HepG2 (cell line): ENCODE data around the gene TRERF1. TPM values are rescaled to one million over a fixed set of nuclear protein-coding genes. Genes with fewer than 3 reads are reported as not detected.

ENCODE experiments used
- ATAC-seq: fragments of 200-7000 bp; cut with Tn5 transposase; 3 replicates; pipeline ENCODE4 v1.9.1; 2020; ENCODE audit warnings: mild to moderate bottlenecking, moderate library complexity
- BruUV-seq: library from RNA; stranded (reverse); fragments of 400-500 nt; replicated peaks from 2 replicates; lab custom pipeline; 2021; lab: Mats Ljungman, UMichigan
- CTCF ChIA-PET: fragments of 300-600 bp; formaldehyde crosslinking; extraction: SDS; loops from one replicate; lab custom pipeline; 2021; ENCODE audit warnings: low total read pairs, inconsistent platforms, low intra/inter-chr PET ratio; lab: Yijun Ruan, JAX
- POLR2A ChIA-PET: fragments of 350-600 bp; sonication (Branson Sonifier 250); formaldehyde crosslinking; loops from one replicate; lab custom pipeline; 2020; ENCODE audit warnings: antibody characterized with exemption, inconsistent platforms; lab: Yijun Ruan, JAX
- DNase-seq: peaks from one replicate; pipeline ENCODE4 v3.0.0-alpha.2; 2015; ENCODE audit warnings: low spot score
- FAIRE-seq: peaks from 3 replicates; lab custom pipeline; 2011; peaks lifted over from hg19 to GRCh38; lab: Jason Lieb, UNC
- H2AFZ ChIP-seq: one replicate; pipeline ENCODE4 v1.6.1; 2011; ENCODE audit warnings: low read length, inconsistent platforms
- H3K27ac ChIP-seq: fragments of 300-600 bp; 3 replicates; pipeline ENCODE4 v1.8.0; 2011; ENCODE audit warnings: mixed run types, mild to moderate bottlenecking, mixed read lengths, low read length, inconsistent platforms; ENCODE audit not compliant: insufficient read depth; ENCODE audit errors: extremely low read length
- H3K27me3 ChIP-seq, 2 experiments: fragments of 200-600 bp in 1 of 2; 2 replicates in 1 of 2; 3 replicates in 1 of 2; pipeline versions ENCODE4 v1.6.0 to v1.8.0; 2011; ENCODE audit warnings: low read length in 2 of 2, mild to moderate bottlenecking in 2 of 2, moderate library complexity in 2 of 2, inconsistent platforms in 1 of 2; ENCODE audit not compliant: insufficient read depth in 2 of 2, control insufficient read depth in 1 of 2
- H3K36me3 ChIP-seq, 2 experiments: fragments of 200-600 bp in 1 of 2; replicated peaks in 1 of 2; 2 replicates in 1 of 2; 3 replicates in 1 of 2; pipeline versions ENCODE4 v1.5.1 to v1.8.0; 2011; ENCODE audit warnings: low read length in 2 of 2, inconsistent platforms in 1 of 2; ENCODE audit not compliant: insufficient read depth in 2 of 2, control insufficient read depth in 1 of 2
- H3K4me1 ChIP-seq: 2 replicates; pipeline ENCODE4 v1.5.1; 2012; ENCODE audit warnings: low read length, inconsistent platforms; ENCODE audit not compliant: insufficient read depth
- H3K4me2 ChIP-seq: 2 replicates; pipeline ENCODE4 v1.6.0; 2011; ENCODE audit warnings: low read depth, low read length, inconsistent platforms
- H3K4me3 ChIP-seq, 3 experiments: fragments of 200-600 bp in 1 of 3; sonication (generic), shearing (Covaris generic) in 1 of 3; replicated peaks in 1 of 3; 2 replicates each; pipeline ENCODE4 v1.5.1; 2011 to 2016; ENCODE audit warnings: low read length in 3 of 3, inconsistent platforms in 2 of 3, low read depth in 2 of 3, mild to moderate bottlenecking in 2 of 3, control low read depth in 1 of 3, mixed read lengths in 1 of 3; ENCODE audit not compliant: insufficient read depth in 1 of 3
- H3K79me2 ChIP-seq: one replicate; pipeline ENCODE4 v1.6.1; 2011; ENCODE audit warnings: low read length, inconsistent platforms; ENCODE audit not compliant: insufficient read depth
- H3K9ac ChIP-seq: 2 replicates; pipeline ENCODE4 v1.6.0; 2011; ENCODE audit warnings: mild to moderate bottlenecking, low read depth, low read length, inconsistent platforms; ENCODE audit not compliant: insufficient read depth
- H3K9me3 ChIP-seq: 2 replicates; pipeline ENCODE4 v1.5.1; 2012; ENCODE audit warnings: mild to moderate bottlenecking, low read length
- H4K20me1 ChIP-seq: 2 replicates; pipeline ENCODE4 v1.6.0; 2011; ENCODE audit warnings: inconsistent platforms, mild to moderate bottlenecking, low read length, moderate library complexity; ENCODE audit not compliant: insufficient read depth
- ARID5B ChIP-seq: IDR thresholded peaks from 2 replicates; pipeline ENCODE4 v1.4.0; 2020; ENCODE audit warnings: mild to moderate bottlenecking, missing genetic modification reagents
- ETS1 ChIP-seq: sonication (generic); formaldehyde crosslinking; IDR thresholded peaks from 2 replicates; pipeline ENCODE4 v1.4.0; 2020; ENCODE audit warnings: missing genetic modification reagents
- LBX2 ChIP-seq: sonication (generic); formaldehyde crosslinking; IDR thresholded peaks from 2 replicates; pipeline ENCODE4 v1.5.0; 2020; ENCODE audit warnings: missing genetic modification reagents, mild to moderate bottlenecking, borderline replicate concordance
- TCF12 ChIP-seq, 2 experiments: fragments of 450-650 bp in 1 of 2; sonication (generic) in 1 of 2; formaldehyde crosslinking in 1 of 2; IDR thresholded peaks; 2 replicates each; pipeline versions ENCODE4 v1.6.1 to v1.8.0; 2017 to 2022; ENCODE audit warnings: antibody characterized with exemption in 1 of 2, mild to moderate bottlenecking in 1 of 2, missing genetic modification reagents in 1 of 2, moderate library complexity in 1 of 2
- ZBED4 ChIP-seq: sonication (generic); formaldehyde crosslinking; IDR thresholded peaks from 2 replicates; pipeline ENCODE4 v1.4.0; 2020; ENCODE audit warnings: missing genetic modification reagents, borderline replicate concordance
- ZBTB1 ChIP-seq: sonication (generic); formaldehyde crosslinking; IDR thresholded peaks from 2 replicates; pipeline ENCODE4 v1.4.0; 2020; ENCODE audit warnings: missing genetic modification reagents, borderline replicate concordance
- ZC3H4 ChIP-seq: sonication (generic); formaldehyde crosslinking; IDR thresholded peaks from 2 replicates; pipeline ENCODE4 v1.4.0; 2020; ENCODE audit warnings: missing genetic modification reagents, borderline replicate concordance
- ZNF224 ChIP-seq: sonication (generic); formaldehyde crosslinking; IDR thresholded peaks from 2 replicates; pipeline ENCODE4 v1.5.0; 2020; ENCODE audit warnings: mild to moderate bottlenecking, missing genetic modification reagents
- ZNF788 ChIP-seq: sonication (generic); formaldehyde crosslinking; IDR thresholded peaks from 2 replicates; pipeline ENCODE4 v1.5.0; 2020; ENCODE audit warnings: mild to moderate bottlenecking, missing genetic modification reagents, borderline replicate concordance
- ZNF83 ChIP-seq: sonication (generic); formaldehyde crosslinking; IDR thresholded peaks from 2 replicates; pipeline ENCODE4 v1.4.0; 2020; ENCODE audit warnings: missing genetic modification reagents, mild to moderate bottlenecking, borderline replicate concordance
- WGBS: methylation state at CpG from one replicate; pipeline ENCODE4 v1.1.6; 2017; ENCODE audit warnings: low lambda C conversion rate; 5-methylcytosine and 5-hydroxymethylcytosine counted together
- in situ Hi-C: cut with HindIII; loops from 2 replicates; pipeline ENCODE4 v1.10.0; 2017; ENCODE audit warnings: low pct_unique_long_range_greater_than_20kb; ENCODE audit not compliant: extremely low pct_ligation_motif_present
- intact Hi-C: fragments of 100-400 bp; cut with micrococcal nuclease; formaldehyde crosslinking; loops from one replicate; pipeline ENCODE4 v1.10.0; 2022; ENCODE audit not compliant: unreplicated experiment
- polyA plus RNA-seq, 8 experiments: library from polyadenylated mRNA; depleted of rRNA in 3 of 8; stranded (reverse) in 7 of 8; unstranded in 1 of 8; fragments of >200 nt; fragmentation: Illumina TruSeq in 4 of 8; extraction: Trizol in 4 of 8; gene quantifications; 2 replicates each; pipeline versions ENCODE4 v1.2.1 to v1.2.3, GENCODE V29; 2011 to 2016; ENCODE audit warnings: low read depth in 4 of 8, missing spikeins in 1 of 8, mixed read lengths in 1 of 8; ENCODE audit not compliant: insufficient read depth in 1 of 8
- total RNA-seq, 5 experiments: library from RNA; depleted of rRNA; stranded (reverse); fragments of >200 nt; fragmentation: Illumina TruSeq; extraction: Trizol; gene quantifications; 2 replicates each; pipeline ENCODE4 v1.2.3, GENCODE V29; 2016; ENCODE audit warnings: low read depth in 1 of 5
- TF ChIP-seq, protein P1 (sequence below): IDR thresholded peaks from 2 replicates; pipeline ENCODE4 v1.6.1; 2016; ENCODE audit warnings: missing compliant biosample characterization, missing genetic modification reagents, borderline replicate concordance

The TRERF1 gene
- total and polyA plus RNA-seq, 2 of the 13 experiments (the other 11 are each of a cell fraction or from before 2014, with no cell fraction given), result 0.02 TPM; not detected in 1

DNA sequence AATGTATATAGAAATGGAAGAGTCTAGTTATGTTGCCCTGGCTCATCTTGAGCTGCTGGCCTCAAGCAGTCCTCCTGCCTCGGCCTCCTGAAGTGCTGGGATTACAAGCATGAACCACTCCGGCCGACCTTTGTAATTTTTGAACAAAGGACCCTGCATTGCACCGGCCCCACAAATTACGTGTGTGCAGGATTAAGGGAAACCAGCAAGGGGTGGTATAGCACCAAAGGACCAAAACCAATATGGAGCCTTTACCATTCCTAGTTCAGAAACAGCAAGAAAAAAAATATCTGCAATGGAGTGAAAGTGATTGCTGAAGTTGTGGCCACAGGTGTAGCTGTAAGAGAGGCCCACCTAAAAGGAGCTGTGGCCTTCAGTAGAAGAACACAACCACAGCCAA lies 8.2 kb upstream of the TRERF1 start:
- DNase-seq (no peak), ATAC-seq (no peak), FAIRE-seq (no peak)
- no peak for TF ChIP-seq ZBTB1 (CRISPR knock-in tag)
- TF ChIP-seq ZBED4, result no peak
- TF ChIP-seq, protein P1, sequence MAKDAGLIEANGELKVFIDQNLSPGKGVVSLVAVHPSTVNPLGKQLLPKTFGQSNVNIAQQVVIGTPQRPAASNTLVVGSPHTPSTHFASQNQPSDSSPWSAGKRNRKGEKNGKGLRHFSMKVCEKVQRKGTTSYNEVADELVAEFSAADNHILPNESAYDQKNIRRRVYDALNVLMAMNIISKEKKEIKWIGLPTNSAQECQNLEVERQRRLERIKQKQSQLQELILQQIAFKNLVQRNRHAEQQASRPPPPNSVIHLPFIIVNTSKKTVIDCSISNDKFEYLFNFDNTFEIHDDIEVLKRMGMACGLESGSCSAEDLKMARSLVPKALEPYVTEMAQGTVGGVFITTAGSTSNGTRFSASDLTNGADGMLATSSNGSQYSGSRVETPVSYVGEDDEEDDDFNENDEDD, result no peak
- TF ChIP-seq ZC3H4 (CRISPR knock-in tag), result no peak
- TF ChIP-seq ZNF788 (CRISPR knock-in tag), result no peak
- TF ChIP-seq TCF12 (IDR thresholded peaks at IDR 0.05), result no peak
- no peak for TF ChIP-seq TCF12 (CRISPR knock-in tag; IDR thresholded peaks at IDR 0.05)
- no peak for TF ChIP-seq ARID5B
- TF ChIP-seq LBX2 (CRISPR knock-in tag), result no peak
- TF ChIP-seq ZNF83 (CRISPR knock-in tag), result no peak
- no peak for TF ChIP-seq ZNF224 (CRISPR knock-in tag)
- TF ChIP-seq ETS1 (CRISPR knock-in tag), result no peak
- H3K9ac ChIP-seq, result no peak overlapping the region
- ChIA-PET POLR2A (no interaction called here), CTCF (no interaction called here)
- H2AFZ ChIP-seq, result no peak overlapping the region
- 25% methylated on average over 5 of the region's 5 CpGs for WGBS
- H3K27ac ChIP-seq, result no peak overlapping the region
- H4K20me1 ChIP-seq, result no peaks in the 10 kb centered on the region
- no peak overlapping the region for H3K4me3 ChIP-seq
- no peaks in the 10 kb centered on the region for H3K79me2 ChIP-seq
- H3K9me3 ChIP-seq, result no peaks in the 10 kb centered on the region
- in situ Hi-C loops (no loop called here), intact Hi-C loops (no loop called here)
- H3K36me3 ChIP-seq, result no peaks in the 10 kb centered on the region
- no peak overlapping the region for H3K4me2 ChIP-seq
- H3K27me3 ChIP-seq, result peaks cover 0 to 20% of the 10 kb centered on the region in 2 experiments; a peak in 2 of 5 replicates
- BruUV-seq, result no TSS peak
- no peaks in the 10 kb centered on the region for H3K4me1 ChIP-seq
